GM12878 (cell line): ENCODE measurements around the gene ITGA3.

Source experiments
- CREB1 ChIP-seq: IDR thresholded peaks from 2 replicates; pipeline ENCODE4 v1.6.1; 2012; ENCODE audit warnings: low read depth, mild to moderate bottlenecking, inconsistent platforms
- CTCF ChIP-seq, 3 experiments: IDR thresholded peaks in 2 of 3; conservative IDR thresholded peaks in 1 of 3; 2 replicates each; pipeline ENCODE4 v1.5.1; 2011; ENCODE audit warnings: low read depth in 3 of 3, low read length in 3 of 3, mild to moderate bottlenecking in 3 of 3, control low read depth in 2 of 3, moderate library complexity in 2 of 3, inconsistent platforms in 1 of 3, mixed read lengths in 1 of 3; ENCODE audit not compliant: control insufficient read depth in 2 of 3, insufficient read depth in 1 of 3; ENCODE audit errors: extremely low read depth in 1 of 3
- ELK1 ChIP-seq: IDR thresholded peaks from 2 replicates; pipeline ENCODE4 v1.6.1; 2012; ENCODE audit warnings: low read depth, low read length, improper control_type of control experiment
- SMC3 ChIP-seq: IDR thresholded peaks from 2 replicates; pipeline ENCODE4 v1.6.1; 2011; ENCODE audit warnings: low read length, improper control_type of control experiment, borderline replicate concordance

- TF ChIP-seq ELK1 (no peak), CREB1 (no peak), CTCF (IDR thresholded peaks at IDR 0.05 in 2 of 3, conservative IDR thresholded peaks at IDR 0.05 in 1 of 3; ENCODE audit: control insufficient read depth in 2 of 3, extremely low read depth in 1 of 3, insufficient read depth in 1 of 3, low read depth in 3 of 3, low read length in 3 of 3) (no peak), SMC3 (no peak)
These were observed 28.6 kb upstream of the ITGA3 start for GRCh38 chr17:50027172-50027880.
